ENCODE data around the gene ACKR3. TPM values are rescaled to one million over a fixed set of nuclear protein-coding genes. Genes with fewer than 3 reads are reported as not detected.

ACKR3 gene
- total RNA-seq, 1 experiment from 2014 or later = 19.6 TPM

DNA sequence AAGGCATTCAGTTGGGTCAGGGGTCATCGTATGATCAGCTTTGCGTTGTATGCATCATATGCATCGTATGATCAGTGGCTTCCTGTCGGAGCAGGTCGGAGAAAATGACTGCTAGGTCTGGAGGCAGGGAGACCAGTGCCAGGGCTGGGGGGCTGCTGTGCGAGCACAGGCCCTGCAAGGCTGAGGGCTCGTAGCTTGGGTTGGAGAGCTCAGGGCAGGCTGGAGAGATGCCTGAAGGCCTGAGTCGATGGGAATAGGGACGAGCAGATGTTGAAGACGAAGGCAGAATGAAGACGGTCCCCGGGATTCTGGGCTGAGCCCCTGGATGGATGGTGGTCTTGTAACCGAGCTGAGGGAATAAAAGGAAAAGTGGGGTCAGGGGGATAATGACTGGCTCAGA, 25.3 kb upstream of the ACKR3 start:
- H3K4me3 ChIP-seq = no peak overlapping the region
- no TSS peak for BruUV-seq (replicated peaks)
- H3K9me3 ChIP-seq (ENCODE audit: insufficient read depth, low read depth) = no peaks in the 10 kb centered on the region
- peaks cover 43% of the 10 kb centered on the region for H3K27me3 ChIP-seq (ENCODE audit: insufficient read depth, low read depth)
- no peaks in the 10 kb centered on the region for H3F3A ChIP-seq (ENCODE audit: insufficient read depth, low read depth)
- H4K20me1 ChIP-seq (ENCODE audit: insufficient read depth) = no peaks in the 10 kb centered on the region
- ChIA-PET POLR2A (ENCODE audit: unreplicated experiment) (no interaction called here), CTCF (no interaction called here)
- no peak overlapping the region for H2AFZ ChIP-seq
- H3K4me1 ChIP-seq (replicated peaks; ENCODE audit: insufficient read depth) = no peaks in the 10 kb centered on the region
- no peak overlapping the region for H3K27ac ChIP-seq
- H3K9me2 ChIP-seq (ENCODE audit: insufficient read depth) = no peaks in the 10 kb centered on the region
- H3K79me2 ChIP-seq (ENCODE audit: low read depth) = no peaks in the 10 kb centered on the region
- intact Hi-C loops (cut with micrococcal nuclease; ENCODE audit: unreplicated experiment) = no loop called here
- no peaks in the 10 kb centered on the region for H3K36me3 ChIP-seq (ENCODE audit: low read depth)
- TF ChIP-seq EZH2 (IDR thresholded peaks at IDR 0.05; ENCODE audit: low read depth) (no peak), CTCF (conservative IDR thresholded peaks at IDR 0.05) (no peak)
- no peak for DNase-seq
- H3K4me2 ChIP-seq = no peak overlapping the region

- ChIA-PET CTCF (no interaction called here), POLR2A (ENCODE audit: unreplicated experiment) (interaction anchor here (0.6 kb wide), 1 partner anchor 14 kb away, joined by 8 read pairs; no protein-coding TSS in a partner anchor)
- peaks cover 51% of the 10 kb centered on the region for H3K27me3 ChIP-seq (ENCODE audit: insufficient read depth, low read depth)
- H3K27ac ChIP-seq = no peak overlapping the region
- H3K79me2 ChIP-seq (ENCODE audit: low read depth) = no peaks in the 10 kb centered on the region
- H3K4me3 ChIP-seq = no peak overlapping the region
- intact Hi-C loops (cut with micrococcal nuclease; ENCODE audit: unreplicated experiment) = no loop called here
- H3K36me3 ChIP-seq (ENCODE audit: low read depth) = no peaks in the 10 kb centered on the region
- no peaks in the 10 kb centered on the region for H3K9me3 ChIP-seq (ENCODE audit: insufficient read depth, low read depth)
- no peaks in the 10 kb centered on the region for H3F3A ChIP-seq (ENCODE audit: insufficient read depth, low read depth)
- BruUV-seq (replicated peaks) = no TSS peak
- TF ChIP-seq EZH2 (IDR thresholded peaks at IDR 0.05; ENCODE audit: low read depth) = no peak
- H3K4me2 ChIP-seq = no peak overlapping the region
- DNase-seq = no peak
- no peaks in the 10 kb centered on the region for H3K4me1 ChIP-seq (replicated peaks; ENCODE audit: insufficient read depth)
- H4K20me1 ChIP-seq (ENCODE audit: insufficient read depth) = no peaks in the 10 kb centered on the region
- no peak overlapping the region for H2AFZ ChIP-seq
- no peaks in the 10 kb centered on the region for H3K9me2 ChIP-seq (ENCODE audit: insufficient read depth)
Observed at GRCh38 chr2:236545248-236545658, 24.4 kb upstream of the ACKR3 start.

- Histone ChIP-seq H3K36me3 (ENCODE audit: low read depth) (no peaks in the 10 kb centered on the region), H3K27ac (no peak overlapping the region), H3K27me3 (ENCODE audit: insufficient read depth, low read depth) (peaks cover 56% of the 10 kb centered on the region), H3K9me2 (ENCODE audit: insufficient read depth) (no peaks in the 10 kb centered on the region), H3K4me2 (no peak overlapping the region), H4K20me1 (ENCODE audit: insufficient read depth) (no peaks in the 10 kb centered on the region), H3K9me3 (ENCODE audit: insufficient read depth, low read depth) (no peaks in the 10 kb centered on the region), H3K79me2 (ENCODE audit: low read depth) (no peaks in the 10 kb centered on the region), H3F3A (ENCODE audit: insufficient read depth, low read depth) (no peaks in the 10 kb centered on the region), H3K4me3 (no peak overlapping the region), H2AFZ (no peak overlapping the region), H3K4me1 (replicated peaks; ENCODE audit: insufficient read depth) (no peaks in the 10 kb centered on the region)
- no peak for DNase-seq
- ChIA-PET POLR2A (ENCODE audit: unreplicated experiment) (interaction anchor here (0.6 kb wide), 1 partner anchor 13 kb away, joined by 8 read pairs; no protein-coding TSS in a partner anchor), CTCF (no interaction called here)
- intact Hi-C loops (cut with micrococcal nuclease; ENCODE audit: unreplicated experiment) = no loop called here
- BruUV-seq (replicated peaks) = no TSS peak
- TF ChIP-seq EZH2 (IDR thresholded peaks at IDR 0.05; ENCODE audit: low read depth) (no peak), CTCF (conservative IDR thresholded peaks at IDR 0.05) (no peak)
Observed at GRCh38 chr2:236545814-236546480, 23.7 kb upstream of the ACKR3 start.

GRCh38 chr2:236546561-236547002, 23.0 kb upstream of the ACKR3 start:
- TF ChIP-seq EZH2 (IDR thresholded peaks at IDR 0.05; ENCODE audit: low read depth) = no peak
- TF ChIP-seq CTCF (conservative IDR thresholded peaks at IDR 0.05) = no peak
- intact Hi-C loops (cut with micrococcal nuclease; ENCODE audit: unreplicated experiment) = no loop called here
- no TSS peak for BruUV-seq (replicated peaks)
- Histone ChIP-seq H3K4me2 (no peak overlapping the region), H3K9me2 (ENCODE audit: insufficient read depth) (no peaks in the 10 kb centered on the region), H4K20me1 (ENCODE audit: insufficient read depth) (no peaks in the 10 kb centered on the region), H3K4me1 (replicated peaks; ENCODE audit: insufficient read depth) (no peaks in the 10 kb centered on the region), H2AFZ (no peak overlapping the region), H3K27ac (no peak overlapping the region), H3K36me3 (ENCODE audit: low read depth) (no peaks in the 10 kb centered on the region), H3F3A (ENCODE audit: insufficient read depth, low read depth) (no peaks in the 10 kb centered on the region), H3K27me3 (ENCODE audit: insufficient read depth, low read depth) (peaks cover 60% of the 10 kb centered on the region), H3K79me2 (ENCODE audit: low read depth) (no peaks in the 10 kb centered on the region), H3K4me3 (no peak overlapping the region), H3K9me3 (ENCODE audit: insufficient read depth, low read depth) (no peaks in the 10 kb centered on the region)
- DNase-seq = no peak
- ChIA-PET CTCF (no interaction called here), POLR2A (ENCODE audit: unreplicated experiment) (no interaction called here)
